Activated CD8-positive, alpha-beta memory T cell treated with anti-CD3 and anti-CD28 coated beads for 36 hours (primary cell): ENCODE measurements around the gene TTLL5. TPM values are rescaled to one million over a fixed set of nuclear protein-coding genes. Genes with fewer than 3 reads are reported as not detected.

Experiments used
- CTCF ChIA-PET: fragments of 350-600 bp; sonication (Branson Sonifier 250); formaldehyde crosslinking; loops from one replicate; lab custom pipeline; 2021; ENCODE audit warnings: antibody characterized with exemption; lab: Charles Lee
- POLR2A ChIA-PET: fragments of 350-600 bp; sonication (Branson Sonifier 250); formaldehyde crosslinking; loops from one replicate; lab custom pipeline; 2021; ENCODE audit warnings: antibody characterized with exemption; lab: Charles Lee
- total RNA-seq, 2 experiments: library from RNA; stranded (reverse); gene quantifications; one replicate each; pipeline ENCODE4 v1.2.3, GENCODE V29; 2021

Gene TTLL5
- total RNA-seq, 2 experiments from 2014 or later = 32.2 to 39.2 TPM

- POLR2A ChIA-PET = no interaction called here
- CTCF ChIA-PET = interaction anchor here (1.1 kb wide), 1 partner anchor 10 kb away, joined by 3 read pairs; no protein-coding TSS in a partner anchor
Observed at GRCh38 chr14:75769047-75769685, 108.1 kb downstream of the TTLL5 start.

GRCh38 chr14:75770635-75771034, 109.6 kb downstream of the TTLL5 start:
- CTCF ChIA-PET = interaction anchor here (1.2 kb wide), 1 partner anchor 61 kb away, joined by 4 read pairs; no protein-coding TSS in a partner anchor
- POLR2A ChIA-PET = no interaction called here

- CTCF ChIA-PET = interaction anchor here (0.5 kb wide), 1 partner anchor 408 kb away, joined by 3 read pairs; no protein-coding TSS in a partner anchor
- POLR2A ChIA-PET = no interaction called here
Observed at GRCh38 chr14:75771595-75771994, 110.5 kb downstream of the TTLL5 start.

GRCh38 chr14:75773046-75773445, 112.0 kb downstream of the TTLL5 start:
- ChIA-PET POLR2A (no interaction called here), CTCF (no interaction called here)

- ChIA-PET POLR2A (no interaction called here), CTCF (no interaction called here)
Observed at GRCh38 chr14:75781096-75781495, 120.0 kb downstream of the TTLL5 start.

- CTCF ChIA-PET = no interaction called here
- POLR2A ChIA-PET = no interaction called here
Observed at GRCh38 chr14:75783184-75783583, 122.1 kb downstream of the TTLL5 start.

DNA sequence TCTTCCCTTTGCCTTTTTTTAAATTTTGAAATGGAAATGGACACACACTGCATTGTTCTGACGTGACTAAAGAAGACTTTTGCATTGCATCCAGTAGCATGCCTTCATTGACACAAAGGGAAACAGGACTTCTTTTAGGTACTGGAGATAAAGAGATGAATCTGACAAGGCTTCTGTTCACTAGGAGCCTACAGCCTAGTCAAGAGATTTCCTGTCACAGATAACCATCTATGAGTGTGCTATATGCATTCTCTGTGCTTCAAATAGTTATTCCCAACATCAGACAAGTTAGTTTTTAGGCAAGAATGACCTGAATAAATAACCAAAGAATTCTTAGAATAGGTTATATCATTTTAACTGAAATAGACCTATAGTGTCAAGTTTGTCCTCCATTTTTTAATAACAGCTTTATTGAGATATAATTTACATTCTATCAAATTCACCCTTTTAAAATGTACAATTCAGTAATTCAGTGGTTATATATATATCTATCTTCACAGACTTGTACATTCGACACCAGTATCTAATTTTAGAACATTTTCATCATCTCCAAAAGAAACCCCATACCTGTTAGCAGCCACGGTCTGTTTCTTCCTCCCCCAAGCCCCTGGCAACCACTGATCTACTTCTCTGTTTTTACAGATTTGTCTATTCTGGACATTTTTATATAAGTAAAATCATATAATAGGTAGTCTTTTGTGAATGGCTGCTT, 122.7 kb downstream of the TTLL5 start:
- CTCF ChIA-PET = no interaction called here
- POLR2A ChIA-PET = no interaction called here

GRCh38 chr14:75784314-75784686, 123.3 kb downstream of the TTLL5 start:
- POLR2A ChIA-PET = no interaction called here
- CTCF ChIA-PET = no interaction called here

DNA sequence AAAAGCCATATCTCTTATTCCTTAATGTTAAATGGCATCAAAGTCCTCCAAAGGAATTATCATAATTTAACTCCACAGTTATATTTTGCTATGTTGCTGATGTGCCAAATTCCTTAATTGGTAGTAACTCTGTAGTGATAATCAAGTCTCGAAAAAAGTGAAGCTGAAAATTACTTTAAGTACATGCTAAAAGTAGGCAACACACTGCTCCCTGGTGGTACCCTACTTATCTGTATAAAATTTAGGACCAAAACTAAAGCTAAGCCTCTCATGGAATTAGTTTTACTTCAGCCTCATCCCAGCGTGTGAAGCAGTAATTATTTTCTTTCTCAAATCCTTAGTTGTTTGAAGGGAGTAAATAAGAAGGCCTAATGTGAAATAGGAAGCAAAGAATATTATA, 132.8 kb downstream of the TTLL5 start:
- CTCF ChIA-PET = no interaction called here
- POLR2A ChIA-PET = no interaction called here

DNA sequence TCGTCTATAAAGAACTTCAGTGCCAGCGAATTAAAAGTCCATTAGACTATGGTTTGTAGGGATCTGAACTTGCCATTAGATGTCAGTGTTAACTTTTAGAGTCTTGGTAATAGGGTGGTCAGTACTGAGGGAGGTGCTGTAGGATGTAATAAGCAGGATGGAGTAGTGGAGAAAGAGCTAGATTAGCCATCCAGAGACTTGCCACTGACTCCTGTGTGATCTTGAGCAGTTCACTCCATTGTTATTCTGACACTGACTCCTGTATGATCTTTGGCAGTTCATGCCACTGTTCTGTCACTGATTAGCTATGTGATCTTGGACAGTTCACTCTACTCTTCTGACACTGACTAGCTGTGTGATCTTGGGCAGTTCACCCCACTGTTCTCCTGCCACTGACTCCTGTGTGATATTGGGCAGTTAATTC, 133.6 kb downstream of the TTLL5 start:
- ChIA-PET CTCF (interaction anchor here (0.6 kb wide), 1 partner anchor 233 kb away, joined by 4 read pairs; no protein-coding TSS in a partner anchor), POLR2A (no interaction called here)

DNA sequence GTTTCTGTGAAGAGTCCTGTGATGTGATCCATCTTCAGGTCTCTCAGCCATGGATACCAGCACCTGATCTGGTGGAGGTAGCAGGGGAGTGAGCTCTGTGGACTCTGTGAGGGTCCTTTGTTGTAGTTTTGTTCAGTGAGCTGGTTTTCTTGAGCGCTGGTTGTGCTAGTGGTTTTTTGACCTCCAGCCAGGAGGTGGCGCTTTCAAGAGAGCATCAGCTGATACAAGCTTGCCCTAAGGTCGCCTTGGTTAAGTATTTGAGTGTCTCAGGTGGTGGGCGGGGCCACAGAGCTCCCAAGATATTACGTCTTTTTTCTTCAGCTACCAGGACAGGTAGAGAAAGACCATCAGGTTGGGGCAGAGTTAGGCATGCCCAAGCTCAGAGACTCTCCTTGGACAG, 139.7 kb downstream of the TTLL5 start:
- ChIA-PET CTCF (no interaction called here), POLR2A (no interaction called here)

- CTCF ChIA-PET = no interaction called here
Observed at GRCh38 chr14:75802486-75802885, 141.4 kb downstream of the TTLL5 start.

GRCh38 chr14:75803765-75804164, 142.7 kb downstream of the TTLL5 start:
- POLR2A ChIA-PET = no interaction called here
- CTCF ChIA-PET = no interaction called here

More at GRCh38 chr14:75802486-75802885, 141.4 kb downstream of the TTLL5 start:
- POLR2A ChIA-PET = no interaction called here

- ChIA-PET POLR2A (no interaction called here), CTCF (no interaction called here)
Observed at GRCh38 chr14:75804570-75805275, 143.7 kb downstream of the TTLL5 start.

DNA sequence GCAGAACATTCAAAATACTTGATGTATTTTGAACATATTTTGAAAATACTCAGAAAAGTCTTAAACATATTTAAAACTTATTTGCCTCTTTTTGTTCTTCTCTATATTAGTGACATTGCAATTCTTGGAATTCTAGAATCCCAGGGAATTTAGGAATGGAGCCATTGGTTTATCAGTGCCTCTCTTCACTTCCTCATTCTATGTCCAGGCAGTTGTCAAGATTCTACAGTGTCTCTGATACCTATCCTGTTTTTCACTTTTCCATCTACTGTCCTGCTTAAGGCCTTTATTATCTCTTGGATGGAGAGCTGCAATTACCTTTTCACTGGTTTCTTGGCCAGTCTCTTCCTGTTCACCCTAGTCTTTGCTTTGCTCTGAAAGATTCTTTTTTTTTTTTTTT, 144.6 kb downstream of the TTLL5 start:
- ChIA-PET CTCF (no interaction called here), POLR2A (no interaction called here)

DNA sequence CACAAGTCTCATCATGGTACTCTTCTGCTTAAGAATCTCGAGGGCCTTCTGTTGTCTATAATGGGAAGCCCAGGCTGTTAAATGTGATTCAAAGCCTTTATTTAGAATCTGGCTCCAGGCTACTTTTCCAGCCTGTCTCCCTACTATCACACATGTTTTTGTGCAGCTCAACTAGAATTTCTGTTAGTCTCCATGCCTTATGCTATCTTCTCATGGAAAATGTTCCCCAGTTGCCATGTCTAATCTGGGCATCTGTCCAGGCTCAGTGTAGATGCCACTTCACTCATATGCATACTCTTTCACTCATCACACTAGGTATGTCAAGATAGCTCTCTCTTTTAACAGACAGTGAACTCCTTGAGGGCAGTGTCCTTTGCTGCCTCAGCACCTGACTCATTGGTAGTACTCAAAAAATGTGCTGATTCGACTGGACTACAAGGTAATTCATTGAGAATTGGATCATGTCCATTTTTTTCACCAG, 145.3 kb downstream of the TTLL5 start:
- POLR2A ChIA-PET = no interaction called here
- CTCF ChIA-PET = no interaction called here

GRCh38 chr14:75807667-75808360, 146.8 kb downstream of the TTLL5 start:
- POLR2A ChIA-PET = no interaction called here
- CTCF ChIA-PET = no interaction called here

- CTCF ChIA-PET = no interaction called here
Observed at GRCh38 chr14:75811136-75811829, 150.2 kb downstream of the TTLL5 start.

GRCh38 chr14:75811872-75812499, 150.9 kb downstream of the TTLL5 start:
- CTCF ChIA-PET = no interaction called here
- POLR2A ChIA-PET = no interaction called here

More at GRCh38 chr14:75811136-75811829, 150.2 kb downstream of the TTLL5 start:
- POLR2A ChIA-PET = no interaction called here
